ENCODE results near the gene FOLR2.

- TF ChIP-seq CTCF (IDR thresholded peaks at IDR 0.05; ENCODE audit: low read length), result no peak
- TF ChIP-seq EZH2 (IDR thresholded peaks at IDR 0.05; ENCODE audit: borderline replicate concordance, low read length), result no peak
Measured at GRCh38 chr11:72233056-72233772, 16.6 kb downstream of the FOLR2 start.

Data from OCI-LY1 (cell line).